ENCODE measurements around the gene THSD7A. TPM values are rescaled to one million over a fixed set of nuclear protein-coding genes. Genes with fewer than 3 reads are reported as not detected.

Gene THSD7A
- total RNA-seq, 1 donor from 2014 or later: 14.3 TPM

DNA sequence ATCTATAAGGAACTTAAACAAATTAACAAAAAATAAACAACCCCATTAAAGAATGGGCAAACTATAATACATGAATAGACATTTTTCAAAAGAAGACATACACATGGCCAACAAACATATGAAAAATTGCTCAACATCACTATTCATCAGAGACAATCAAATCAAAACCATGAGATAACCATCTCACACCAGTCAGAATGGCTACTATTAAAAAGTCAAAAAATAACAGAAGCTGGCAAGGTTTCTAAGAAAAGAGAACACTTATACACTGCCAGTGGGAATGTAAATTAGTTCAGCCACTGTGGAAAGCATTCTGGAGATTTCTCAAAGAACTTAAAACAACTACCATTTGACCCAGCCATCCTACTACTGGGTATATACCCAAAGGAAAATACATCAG lies 280.5 kb downstream of the THSD7A start:
- Mint-ChIP-seq H3K27me3 (no peaks in the 10 kb centered on the region), H3K27ac (no peak overlapping the region), H3K4me3 (no peak overlapping the region), H3K4me1 (ENCODE audit: unreplicated experiment) (no peaks in the 10 kb centered on the region), H3K9me3 (peaks cover 10% of the 10 kb centered on the region), H3K36me3 (no peaks in the 10 kb centered on the region)
- no peak for DNase-seq (ENCODE audit: extremely low spot score, unreplicated experiment)
- TF ChIP-seq, protein P1, sequence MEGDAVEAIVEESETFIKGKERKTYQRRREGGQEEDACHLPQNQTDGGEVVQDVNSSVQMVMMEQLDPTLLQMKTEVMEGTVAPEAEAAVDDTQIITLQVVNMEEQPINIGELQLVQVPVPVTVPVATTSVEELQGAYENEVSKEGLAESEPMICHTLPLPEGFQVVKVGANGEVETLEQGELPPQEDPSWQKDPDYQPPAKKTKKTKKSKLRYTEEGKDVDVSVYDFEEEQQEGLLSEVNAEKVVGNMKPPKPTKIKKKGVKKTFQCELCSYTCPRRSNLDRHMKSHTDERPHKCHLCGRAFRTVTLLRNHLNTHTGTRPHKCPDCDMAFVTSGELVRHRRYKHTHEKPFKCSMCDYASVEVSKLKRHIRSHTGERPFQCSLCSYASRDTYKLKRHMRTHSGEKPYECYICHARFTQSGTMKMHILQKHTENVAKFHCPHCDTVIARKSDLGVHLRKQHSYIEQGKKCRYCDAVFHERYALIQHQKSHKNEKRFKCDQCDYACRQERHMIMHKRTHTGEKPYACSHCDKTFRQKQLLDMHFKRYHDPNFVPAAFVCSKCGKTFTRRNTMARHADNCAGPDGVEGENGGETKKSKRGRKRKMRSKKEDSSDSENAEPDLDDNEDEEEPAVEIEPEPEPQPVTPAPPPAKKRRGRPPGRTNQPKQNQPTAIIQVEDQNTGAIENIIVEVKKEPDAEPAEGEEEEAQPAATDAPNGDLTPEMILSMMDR (conservative IDR thresholded peaks at IDR 0.05): no peak

DNA sequence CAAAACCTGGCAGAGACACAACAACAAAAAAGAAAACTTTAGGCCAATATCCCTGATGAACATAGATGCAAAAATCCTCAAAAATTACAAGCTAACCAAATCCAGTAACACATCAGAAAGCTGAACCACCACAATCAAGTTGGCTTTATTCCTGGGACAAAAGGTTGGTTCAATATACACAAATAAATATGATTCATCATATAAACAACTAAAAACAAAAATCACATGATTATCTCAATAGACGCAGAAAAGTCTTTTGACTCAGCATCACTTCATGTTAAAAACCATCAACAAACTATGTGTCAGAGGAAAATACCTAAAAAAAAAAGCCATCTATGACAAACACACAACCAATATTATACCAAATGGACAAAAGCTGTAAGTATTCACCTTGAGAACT lies 283.5 kb downstream of the THSD7A start:
- H3K36me3 Mint-ChIP-seq: no peaks in the 10 kb centered on the region
- no peak overlapping the region for H3K4me3 Mint-ChIP-seq
- no peaks in the 10 kb centered on the region for H3K4me1 Mint-ChIP-seq (ENCODE audit: unreplicated experiment)
- peaks cover 10% of the 10 kb centered on the region for H3K9me3 Mint-ChIP-seq
- DNase-seq (ENCODE audit: extremely low spot score, unreplicated experiment): no peak
- H3K27me3 Mint-ChIP-seq: no peaks in the 10 kb centered on the region
- H3K27ac Mint-ChIP-seq: no peak overlapping the region
- TF ChIP-seq, protein P1 (conservative IDR thresholded peaks at IDR 0.05): no peak

DNA sequence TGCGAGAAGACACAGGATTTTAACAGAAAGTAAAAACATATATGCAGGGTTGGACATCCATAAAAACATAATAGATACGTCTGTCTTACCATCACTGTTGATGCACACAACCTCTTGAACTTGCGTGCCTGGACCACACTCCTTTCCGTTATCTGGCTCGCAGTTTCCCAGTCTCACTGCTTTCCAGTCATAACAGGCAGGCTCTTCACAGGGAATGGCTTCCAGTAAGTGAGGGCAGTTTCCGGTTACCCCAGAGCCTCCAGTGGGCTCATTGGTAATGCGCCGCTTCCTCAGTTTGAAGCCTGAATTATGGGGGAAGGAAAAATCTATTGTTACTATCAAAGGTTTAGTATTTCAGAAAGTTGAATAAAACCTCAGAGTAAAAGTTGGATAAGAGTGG lies 290.7 kb downstream of the THSD7A start:
- H3K27me3 Mint-ChIP-seq: no peaks in the 10 kb centered on the region
- DNase-seq (ENCODE audit: extremely low spot score, unreplicated experiment): no peak
- TF ChIP-seq, protein P1 (conservative IDR thresholded peaks at IDR 0.05): no peak
- peaks cover 7% of the 10 kb centered on the region for H3K4me1 Mint-ChIP-seq (ENCODE audit: unreplicated experiment)
- H3K4me3 Mint-ChIP-seq: no peak overlapping the region
- H3K27ac Mint-ChIP-seq: no peak overlapping the region
- H3K9me3 Mint-ChIP-seq: peaks cover 4% of the 10 kb centered on the region
- H3K36me3 Mint-ChIP-seq: peaks cover 7% of the 10 kb centered on the region

DNA sequence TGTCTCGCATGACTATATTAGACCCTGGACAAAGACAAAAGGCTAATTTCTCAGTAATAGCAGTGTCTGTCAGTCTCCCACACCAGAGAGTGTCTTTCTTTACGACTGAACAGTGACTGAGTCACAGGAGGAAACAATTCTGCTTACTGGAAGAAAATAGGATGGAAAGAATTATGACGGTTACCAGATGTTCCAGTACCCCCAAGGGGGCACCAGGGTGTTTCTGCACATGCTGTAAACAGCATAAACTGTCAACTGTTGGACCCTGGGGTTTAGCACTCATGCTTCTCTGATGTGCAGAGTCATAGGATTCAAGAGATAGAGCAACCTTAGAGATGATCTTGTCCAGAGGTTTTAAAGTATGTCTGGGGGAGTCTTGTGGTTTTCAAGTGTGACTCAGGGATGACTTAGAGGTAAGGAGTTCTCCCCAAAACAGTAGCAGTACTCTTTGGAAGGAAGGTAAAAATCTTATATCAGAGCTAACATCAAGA lies 291.7 kb downstream of the THSD7A start:
- Mint-ChIP-seq H3K4me3 (no peak overlapping the region), H3K36me3 (peaks cover 7% of the 10 kb centered on the region), H3K27ac (no peak overlapping the region), H3K4me1 (ENCODE audit: unreplicated experiment) (peaks cover 7% of the 10 kb centered on the region), H3K27me3 (no peaks in the 10 kb centered on the region), H3K9me3 (peaks cover 4% of the 10 kb centered on the region)
- TF ChIP-seq, protein P1 (conservative IDR thresholded peaks at IDR 0.05): no peak
- DNase-seq (ENCODE audit: extremely low spot score, unreplicated experiment): no peak

DNA sequence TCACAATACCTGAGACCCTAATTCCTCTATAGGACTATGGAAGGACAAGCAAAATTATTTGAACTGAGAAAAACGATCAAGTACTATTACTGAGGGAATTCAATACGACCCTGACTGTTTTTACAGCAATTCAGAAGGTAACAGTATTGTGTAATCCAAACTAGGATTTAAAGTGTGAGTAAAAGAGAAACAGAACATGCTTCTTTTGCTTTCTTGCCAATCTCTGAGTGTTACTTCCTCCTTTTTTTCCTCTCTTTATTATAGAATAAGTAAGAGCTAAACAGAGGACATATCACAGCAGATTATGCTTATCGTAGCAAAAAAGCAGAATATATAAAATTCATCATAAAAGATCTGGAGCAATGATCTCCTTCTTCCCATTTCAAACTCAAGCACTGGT lies 292.1 kb downstream of the THSD7A start:
- DNase-seq (ENCODE audit: extremely low spot score, unreplicated experiment): no peak
- no peak overlapping the region for H3K27ac Mint-ChIP-seq
- no peaks in the 10 kb centered on the region for H3K27me3 Mint-ChIP-seq
- TF ChIP-seq, protein P1 (conservative IDR thresholded peaks at IDR 0.05): no peak
- peaks cover 4% of the 10 kb centered on the region for H3K9me3 Mint-ChIP-seq
- H3K4me3 Mint-ChIP-seq: no peak overlapping the region
- H3K4me1 Mint-ChIP-seq (ENCODE audit: unreplicated experiment): peaks cover 7% of the 10 kb centered on the region
- H3K36me3 Mint-ChIP-seq: peaks cover 7% of the 10 kb centered on the region

All from type B pancreatic cell (in vitro differentiated cells).